Effector CD4-positive, alpha-beta T cell (primary cell): Measurements from ENCODE around the gene FBXO17.
A peak's percentile ranks its signal among the peaks of the same experiment; 100 is the strongest.

Experiments used
- DNase-seq: peaks from one replicate; pipeline ENCODE4 v3.0.0-alpha.2; 2020

Gene FBXO17

GRCh38 chr19:38912600-38913514 is 62.7 kb downstream of the FBXO17 start:
- DNase-seq = no peak

GRCh38 chr19:38911388-38912001 is 64.0 kb downstream of the FBXO17 start:
- no peak for DNase-seq

GRCh38 chr19:38910488-38910887 is 65.1 kb downstream of the FBXO17 start:
- DNase-seq = no peak

- no peak for DNase-seq
Observed at GRCh38 chr19:38908911-38909310, 66.6 kb downstream of the FBXO17 start.

- no peak for DNase-seq
Observed at GRCh38 chr19:38907670-38908069, 67.9 kb downstream of the FBXO17 start.

GRCh38 chr19:38907227-38907626 is 68.3 kb downstream of the FBXO17 start:
- no peak for DNase-seq

GRCh38 chr19:38905620-38906019 is 69.9 kb downstream of the FBXO17 start:
- no peak for DNase-seq

GRCh38 chr19:38904581-38905539 is 70.7 kb downstream of the FBXO17 start:
- no peak for DNase-seq

- no peak for DNase-seq
Observed at GRCh38 chr19:38901683-38902082, 73.9 kb downstream of the FBXO17 start.

GRCh38 chr19:38900743-38901190 is 74.8 kb downstream of the FBXO17 start:
- DNase-seq = no peak

- no peak for DNase-seq
Observed at GRCh38 chr19:38900202-38900629, 75.3 kb downstream of the FBXO17 start.

GRCh38 chr19:38899447-38900201 is 75.9 kb downstream of the FBXO17 start, which contains the start of the genes NFKBIB and SIRT2:
TSS of gene NFKBIB (plus strand) at chr19:38899969. CDS start at chr19:38900033, 64 bp downstream.
TSS of gene SIRT2 (minus strand) at chr19:38899618. CDS start at chr19:38899521, 97 bp downstream.
- peak; percentile 99 for DNase-seq

- no peak for DNase-seq
Observed at GRCh38 chr19:38898788-38899446, 76.6 kb downstream of the FBXO17 start.

GRCh38 chr19:38894968-38895367 is 80.6 kb downstream of the FBXO17 start:
- no peak for DNase-seq

GRCh38 chr19:38893341-38893771 is 82.2 kb downstream of the FBXO17 start:
- DNase-seq = no peak

GRCh38 chr19:38892841-38893240 is 82.7 kb downstream of the FBXO17 start:
- DNase-seq = no peak

GRCh38 chr19:38891771-38892170 is 83.8 kb downstream of the FBXO17 start:
- no peak for DNase-seq
